Activated effector memory CD4-positive, alpha-beta T cell treated with Interleukin-2 at 50 U/mL for 16 hours (primary cell): ENCODE data around the gene SDK2.

Experiments used
- DNase-seq: peaks from one replicate; pipeline ENCODE4 v3.0.0-alpha.2; 2020

Gene SDK2

DNA sequence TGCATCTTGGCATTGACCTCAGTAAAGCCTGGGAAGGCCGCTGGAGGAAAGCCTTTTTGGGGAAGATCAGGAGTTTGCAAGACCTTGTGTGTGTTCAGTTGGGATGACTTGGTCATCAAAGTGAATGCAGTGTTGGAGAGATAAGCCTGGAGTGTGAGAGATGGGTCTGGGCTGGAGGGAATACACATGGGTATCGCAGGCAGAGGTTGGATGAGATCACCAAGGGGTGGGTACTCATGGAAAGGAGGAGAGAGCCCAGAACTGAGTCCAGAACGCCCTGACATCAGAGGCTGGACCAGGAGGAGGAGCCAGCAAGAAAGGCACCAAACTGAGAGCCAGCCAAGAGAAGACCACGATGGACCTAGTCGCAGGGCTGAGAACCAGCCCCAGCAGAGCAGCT is 35.2 kb downstream of the SDK2 start:
- DNase-seq, result no peak

DNA sequence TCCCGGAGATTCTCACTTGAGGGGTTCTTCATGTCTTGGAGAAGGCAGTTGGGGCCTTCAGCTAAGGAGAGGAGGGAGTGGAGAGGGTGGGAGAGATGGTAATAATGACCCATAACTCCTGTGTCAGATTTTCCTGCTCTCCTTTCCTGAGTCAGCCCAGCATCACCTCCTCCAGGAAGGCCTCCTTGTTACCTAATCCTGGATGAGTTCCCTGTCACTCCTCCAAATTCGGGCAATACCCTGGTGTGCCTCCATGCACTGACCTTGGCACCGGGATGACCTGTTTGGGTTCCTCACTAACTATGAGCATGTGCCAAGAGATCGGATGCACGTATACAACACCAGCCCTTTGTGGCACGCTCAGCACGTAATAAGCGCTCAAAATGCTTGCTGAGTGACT is 38.8 kb downstream of the SDK2 start:
- DNase-seq, result no peak

- DNase-seq, result no peak
Measured at GRCh38 chr17:73604476-73604875, 39.8 kb downstream of the SDK2 start.

DNA sequence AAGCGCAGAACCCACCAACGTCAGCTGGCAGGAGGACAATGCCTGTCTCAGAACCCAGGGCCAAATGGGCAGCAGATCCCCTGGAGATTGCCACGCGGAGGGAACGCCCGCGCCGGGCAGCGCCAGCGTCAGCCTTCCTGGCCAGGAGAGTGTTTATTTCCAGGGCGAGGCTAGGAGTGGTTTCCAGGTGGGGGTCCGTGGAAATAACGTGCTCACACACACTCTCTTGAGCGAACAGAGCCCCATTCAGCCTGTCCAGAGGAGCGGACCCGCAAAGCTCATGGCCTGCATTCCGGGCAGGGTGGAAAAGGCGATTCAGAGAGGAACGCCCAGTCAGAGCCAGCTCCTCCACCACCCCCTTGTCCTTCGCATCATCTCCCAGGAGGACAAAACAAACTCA is 40.3 kb downstream of the SDK2 start:
- no peak for DNase-seq

GRCh38 chr17:73600103-73600871 is 44.0 kb downstream of the SDK2 start:
- no peak for DNase-seq

GRCh38 chr17:73599599-73599998 is 44.6 kb downstream of the SDK2 start:
- DNase-seq, result no peak

- no peak for DNase-seq
Measured at GRCh38 chr17:73598212-73598611, 46.0 kb downstream of the SDK2 start.

DNA sequence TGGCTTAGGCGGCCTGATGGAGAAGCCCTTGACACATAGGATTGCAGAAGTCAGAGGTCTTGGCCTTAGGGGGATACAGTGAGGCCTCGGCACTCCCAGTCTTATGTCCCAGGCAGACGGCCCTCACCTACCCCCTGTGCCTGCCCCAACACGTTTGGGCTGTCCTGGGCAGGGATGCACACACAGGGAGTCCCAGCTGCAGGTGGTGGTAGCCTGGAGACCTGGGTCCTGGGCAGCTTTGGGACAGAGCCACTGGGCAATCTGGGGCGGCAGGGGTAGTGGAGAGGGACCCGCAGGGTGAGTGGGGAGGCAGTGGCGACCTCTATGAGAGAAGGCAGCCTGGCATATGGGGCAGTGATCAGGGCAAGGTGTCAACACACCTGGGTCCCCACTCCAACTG is 48.3 kb downstream of the SDK2 start:
- DNase-seq, result no peak

- DNase-seq, result no peak
Measured at GRCh38 chr17:73595479-73595878, 48.8 kb downstream of the SDK2 start.

GRCh38 chr17:73595068-73595467 is 49.2 kb downstream of the SDK2 start:
- DNase-seq, result no peak

GRCh38 chr17:73594598-73594997 is 49.6 kb downstream of the SDK2 start:
- no peak for DNase-seq

- no peak for DNase-seq
Measured at GRCh38 chr17:73594025-73594424, 50.2 kb downstream of the SDK2 start.

DNA sequence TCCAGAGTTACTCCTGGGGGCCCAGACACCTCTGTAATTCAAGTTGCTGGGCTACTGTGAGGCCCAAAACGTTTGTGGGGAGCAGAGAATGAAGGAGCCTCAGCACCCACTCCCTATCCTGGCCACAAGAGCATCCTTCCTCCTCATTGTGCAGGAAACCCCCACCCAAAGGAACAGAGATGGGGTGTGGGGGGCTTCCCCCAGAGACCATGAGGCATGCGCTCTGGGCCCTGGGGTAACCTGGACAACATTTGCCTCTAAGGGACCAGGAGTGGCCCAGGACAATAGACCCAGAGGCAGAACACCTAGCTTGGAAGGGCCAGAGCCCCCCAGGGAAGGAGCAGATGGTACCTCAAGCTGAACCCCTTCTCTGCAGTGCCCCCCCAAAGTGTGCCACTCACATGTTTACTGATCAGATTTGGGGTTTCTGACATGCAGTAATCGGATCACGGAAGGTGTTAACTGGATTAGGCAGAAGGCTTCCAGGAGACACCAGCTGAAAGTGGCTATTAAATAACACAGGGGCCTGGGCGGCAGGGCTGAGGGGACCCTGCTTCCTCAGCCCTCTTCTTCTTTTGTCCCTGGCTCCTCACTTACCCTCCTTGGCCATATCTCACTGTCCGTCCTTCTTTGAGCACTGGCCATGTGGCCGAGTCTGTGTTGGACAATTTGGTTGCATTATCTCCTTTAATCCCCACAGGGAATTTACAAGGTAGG is 50.8 kb downstream of the SDK2 start:
- no peak for DNase-seq

GRCh38 chr17:73592501-73592961 is 51.7 kb downstream of the SDK2 start:
- no peak for DNase-seq

- DNase-seq, result no peak
Measured at GRCh38 chr17:73592079-73592415, 52.2 kb downstream of the SDK2 start.

DNA sequence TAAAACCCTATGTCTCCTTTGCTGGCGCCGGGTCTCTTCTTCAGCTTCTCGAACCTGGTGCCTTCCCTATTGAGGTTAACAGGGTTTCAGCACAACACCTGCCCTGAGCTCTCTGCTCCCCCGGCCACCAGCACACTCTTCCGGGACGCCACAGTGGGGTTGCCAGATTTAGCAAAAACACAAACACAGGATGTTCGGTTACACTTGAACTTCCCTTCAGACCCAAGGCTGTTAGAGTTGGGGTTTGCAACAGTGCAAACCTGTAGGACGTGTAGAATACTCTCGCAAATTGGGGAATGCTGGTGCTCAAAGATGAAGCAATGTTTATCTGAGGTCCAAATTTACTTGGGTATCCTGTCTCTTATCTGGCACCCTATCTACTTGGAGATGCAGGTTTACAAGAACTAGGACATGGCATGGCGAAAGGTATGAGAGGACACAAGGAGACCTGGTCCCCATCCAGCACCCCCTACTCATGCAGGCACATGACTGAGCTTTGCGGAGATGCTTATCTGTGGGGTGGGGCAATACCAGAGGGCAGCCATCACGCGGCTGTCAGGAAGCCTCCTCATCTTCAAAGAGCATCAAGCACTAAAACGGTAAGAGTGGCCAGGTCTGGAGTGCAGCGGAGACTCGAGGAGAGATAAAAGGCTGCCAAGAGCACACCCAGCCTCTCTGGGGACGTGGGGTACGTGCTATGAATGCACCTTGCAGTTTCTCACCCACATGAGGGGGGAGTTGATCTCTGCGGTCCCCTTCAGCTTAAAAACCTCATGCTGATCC is 52.8 kb downstream of the SDK2 start:
- DNase-seq, result peak; percentile 57

DNA sequence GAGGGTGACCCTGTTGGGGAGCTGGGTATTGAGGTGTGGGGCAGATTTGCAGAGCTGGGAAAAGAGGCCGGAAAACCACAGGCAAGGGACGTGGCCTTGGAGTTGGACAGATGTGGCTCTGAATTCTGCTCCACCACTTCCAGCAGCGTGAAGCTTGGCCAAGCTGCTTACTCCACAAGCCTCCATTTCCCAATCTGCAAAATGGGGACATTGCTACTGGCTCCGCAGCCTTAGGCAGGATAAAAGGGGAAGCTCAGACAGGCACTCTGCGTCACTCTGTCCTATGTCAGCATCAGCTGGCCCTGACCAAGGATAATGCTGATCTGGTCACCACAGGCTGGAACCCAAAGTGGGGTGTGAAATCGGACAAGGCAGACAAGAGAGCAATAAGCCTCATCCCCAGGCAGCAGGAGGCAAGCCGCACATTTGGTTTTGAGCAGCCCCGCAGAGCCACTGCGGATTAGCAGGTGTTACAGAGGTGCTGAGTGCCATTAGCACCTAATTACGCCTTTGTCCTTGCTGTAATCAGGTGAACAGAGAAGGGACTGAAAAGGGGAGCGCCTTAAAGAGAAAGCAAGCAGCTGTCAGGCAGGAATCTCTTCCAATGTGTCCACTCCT is 54.8 kb downstream of the SDK2 start:
- DNase-seq, result no peak

DNA sequence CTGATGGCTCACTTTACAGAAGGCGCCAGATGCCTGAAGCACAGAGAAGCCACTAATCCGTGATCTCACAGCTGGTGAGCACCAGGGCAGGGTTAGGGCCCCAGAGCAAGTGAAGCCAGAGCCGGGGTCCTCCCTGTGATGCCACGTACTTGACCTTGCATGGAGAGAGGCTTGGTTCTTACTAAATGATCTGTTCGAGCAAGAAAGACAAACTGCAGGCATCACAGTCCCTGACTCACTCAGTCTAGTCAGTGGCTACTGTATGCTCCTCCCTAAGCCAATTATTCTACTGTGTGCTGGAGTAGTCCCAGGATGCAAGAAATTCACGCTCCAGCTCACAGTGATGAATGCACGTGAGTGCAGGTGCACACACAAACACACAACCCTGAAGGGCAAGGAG is 55.4 kb downstream of the SDK2 start:
- no peak for DNase-seq

DNA sequence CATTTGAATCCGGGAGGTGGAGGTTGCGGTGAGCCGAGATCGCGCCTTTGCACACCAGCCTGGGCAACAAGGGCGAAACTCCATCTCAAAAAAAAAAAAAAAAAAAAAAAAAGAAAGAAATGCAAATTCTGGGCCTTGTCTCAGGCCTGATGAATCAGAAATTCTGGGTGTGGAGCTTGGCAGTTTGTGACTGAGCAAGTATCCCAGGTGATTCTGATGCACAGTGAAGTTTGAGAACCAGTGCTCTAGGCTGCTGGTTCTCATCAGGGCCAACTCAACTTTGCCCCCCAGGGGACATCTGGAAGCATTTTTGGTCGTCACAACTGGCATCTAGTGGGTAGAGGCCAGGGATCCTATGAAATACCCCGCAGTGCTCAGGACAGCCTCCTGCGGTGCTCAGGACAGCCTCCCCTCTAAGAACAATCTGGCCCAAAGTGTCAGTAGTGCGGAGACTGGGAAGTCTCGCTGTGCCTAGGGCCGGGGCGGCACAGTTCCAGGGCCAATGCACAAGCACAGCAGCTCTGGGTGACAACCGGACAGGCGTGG is 55.9 kb downstream of the SDK2 start:
- no peak for DNase-seq

GRCh38 chr17:73586921-73587602 is 57.2 kb downstream of the SDK2 start:
- no peak for DNase-seq

DNA sequence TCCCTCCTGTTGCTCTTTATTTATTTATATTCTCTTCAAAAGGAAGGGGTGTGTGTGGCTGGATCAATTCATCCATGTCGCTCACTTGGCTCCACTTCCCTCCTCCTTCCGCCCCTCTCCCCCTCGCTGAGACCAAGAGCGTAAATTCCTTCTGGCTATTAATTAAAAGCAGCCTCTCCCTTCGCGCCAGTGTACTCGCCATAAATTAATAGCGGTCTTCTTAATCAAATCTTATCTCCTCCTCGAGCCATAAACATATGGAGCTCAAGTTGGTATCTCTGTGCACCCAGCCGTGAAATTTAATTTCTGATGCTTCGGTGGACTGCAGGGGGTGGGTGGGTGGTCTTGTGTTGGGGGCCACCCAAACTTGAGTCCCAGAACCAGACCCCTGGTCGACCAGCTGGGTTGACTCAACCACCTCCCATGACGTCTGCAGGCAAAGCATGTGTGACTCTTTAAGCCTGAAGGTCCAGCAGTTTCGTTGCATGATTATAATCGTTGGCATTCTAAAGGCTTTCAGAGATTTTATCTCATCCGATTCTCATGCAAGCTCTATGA is 57.9 kb downstream of the SDK2 start:
- DNase-seq, result no peak

DNA sequence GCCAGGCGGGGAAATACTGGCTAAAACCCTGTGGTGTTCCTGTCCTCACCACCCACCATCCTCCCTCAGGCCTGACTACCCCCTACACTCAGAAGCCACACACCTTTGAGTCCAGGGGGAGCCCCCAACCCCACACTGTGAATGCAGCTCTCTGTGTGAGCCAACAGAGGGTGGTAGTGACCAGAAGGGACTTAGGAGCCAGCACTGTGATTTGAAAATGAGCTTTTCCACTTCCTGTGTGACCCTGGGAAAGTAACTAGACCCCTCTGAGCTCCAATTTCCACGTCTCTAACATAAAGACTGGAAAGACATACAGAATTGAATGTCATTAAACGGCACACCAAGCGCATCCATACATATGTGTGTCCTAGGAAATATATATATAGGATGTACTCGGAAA is 58.7 kb downstream of the SDK2 start:
- DNase-seq, result no peak
